GM19240 (cell line): ENCODE data around the gene KLHL34.

Experiments
- DNase-seq: peaks from one replicate; pipeline ENCODE4 v3.0.0; 2011; ENCODE audit warnings: low spot score; ENCODE audit not compliant: insufficient read length

The KLHL34 gene

DNA sequence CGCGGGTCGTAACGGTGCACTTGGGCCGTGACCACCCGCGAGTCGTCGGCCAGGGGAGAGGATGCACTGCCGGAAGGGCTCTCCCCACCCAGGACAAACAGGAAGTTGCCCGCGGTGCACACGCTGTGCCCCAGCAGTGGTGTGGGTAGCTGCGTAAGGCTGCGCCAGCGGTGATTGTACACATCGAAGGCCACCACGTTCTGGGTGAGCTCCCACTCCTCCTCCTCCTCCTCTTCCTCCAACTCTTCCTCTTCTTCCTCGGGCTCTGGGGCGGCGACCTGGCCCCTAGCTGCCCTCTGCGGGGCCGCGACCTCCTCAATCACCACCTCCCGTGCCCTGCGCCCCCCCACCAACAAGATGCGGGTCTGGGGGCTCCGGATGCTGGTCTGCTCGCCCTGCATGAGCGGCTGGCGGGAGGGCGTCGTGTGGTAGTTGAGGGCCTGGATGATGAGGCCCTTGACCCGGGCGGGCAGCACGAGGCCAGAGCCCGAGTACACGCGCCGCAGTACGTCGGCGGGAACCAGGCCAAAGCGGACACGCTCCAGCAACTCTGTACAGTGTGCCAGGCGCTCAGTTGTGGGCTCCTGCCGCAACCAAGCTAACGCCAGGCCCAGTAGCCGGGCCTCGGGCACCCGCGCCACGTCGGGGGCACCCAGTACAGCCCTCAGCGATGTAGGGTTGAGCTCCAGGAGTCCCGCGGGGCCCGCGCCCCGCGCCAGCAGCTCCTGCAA, 1.4 kb downstream of the KLHL34 start:
- DNase-seq, result no peak

DNA sequence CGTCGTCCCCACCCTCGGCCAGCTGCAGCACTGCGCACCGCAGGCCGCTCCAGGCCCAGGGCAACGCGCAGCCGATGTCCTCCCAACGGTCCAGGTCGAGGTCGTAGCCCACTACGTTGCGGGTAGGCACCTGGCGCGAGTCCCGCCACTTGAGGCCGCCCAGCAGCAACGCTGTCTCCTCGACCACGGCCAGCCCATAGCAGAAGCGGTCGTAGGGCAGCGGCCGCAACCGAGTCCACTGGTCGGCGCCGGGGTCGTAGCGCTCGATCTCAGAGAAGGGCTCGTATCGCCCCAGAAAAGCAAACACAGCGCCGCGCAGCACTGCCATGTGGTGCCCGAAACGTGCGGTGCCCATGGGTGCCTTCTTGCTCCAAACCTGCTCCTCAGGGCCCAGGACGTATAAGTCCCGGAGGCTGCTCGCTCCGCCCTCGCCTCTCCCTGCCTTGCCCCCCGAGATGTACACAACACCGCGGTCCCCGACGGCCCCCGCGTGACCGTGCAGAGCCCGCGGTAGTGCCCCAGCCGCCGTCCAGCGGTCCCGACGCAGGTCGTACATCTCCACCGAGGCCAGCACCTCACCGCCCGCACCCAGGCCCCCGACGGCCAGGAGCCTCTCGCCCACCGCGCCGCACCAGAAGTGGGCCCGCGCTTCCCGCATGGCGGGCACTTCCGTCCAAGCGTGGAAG, 2.1 kb downstream of the KLHL34 start:
- DNase-seq, result no peak

GRCh38 chrX:21645886-21646285, 12.2 kb downstream of the KLHL34 start:
- no peak for DNase-seq

DNA sequence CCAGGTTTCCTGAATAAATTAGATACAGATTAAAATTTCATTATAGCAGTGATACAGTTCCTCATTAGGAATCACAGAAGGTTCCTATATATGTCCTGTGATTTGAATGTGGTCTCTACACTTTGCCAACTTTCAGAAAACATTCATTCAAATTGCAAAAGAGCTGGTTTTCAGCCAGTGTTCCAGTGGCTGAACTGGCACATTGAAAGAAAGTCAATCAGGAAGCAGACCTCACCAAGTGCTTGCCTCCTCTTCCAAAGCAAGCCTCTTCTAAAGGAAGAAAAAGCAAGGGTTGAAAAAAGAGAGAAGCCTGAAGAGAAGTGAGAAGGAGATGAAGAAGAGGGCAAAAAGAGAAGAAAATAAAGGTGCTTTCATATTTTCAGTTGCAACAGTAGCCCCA, 12.7 kb downstream of the KLHL34 start:
- no peak for DNase-seq

GRCh38 chrX:21639775-21640174, 18.4 kb downstream of the KLHL34 start:
- no peak for DNase-seq

- no peak for DNase-seq
Measured at GRCh38 chrX:21638311-21638710, 19.8 kb downstream of the KLHL34 start.

- DNase-seq, result no peak
Measured at GRCh38 chrX:21632027-21632426, 26.1 kb downstream of the KLHL34 start.

DNA sequence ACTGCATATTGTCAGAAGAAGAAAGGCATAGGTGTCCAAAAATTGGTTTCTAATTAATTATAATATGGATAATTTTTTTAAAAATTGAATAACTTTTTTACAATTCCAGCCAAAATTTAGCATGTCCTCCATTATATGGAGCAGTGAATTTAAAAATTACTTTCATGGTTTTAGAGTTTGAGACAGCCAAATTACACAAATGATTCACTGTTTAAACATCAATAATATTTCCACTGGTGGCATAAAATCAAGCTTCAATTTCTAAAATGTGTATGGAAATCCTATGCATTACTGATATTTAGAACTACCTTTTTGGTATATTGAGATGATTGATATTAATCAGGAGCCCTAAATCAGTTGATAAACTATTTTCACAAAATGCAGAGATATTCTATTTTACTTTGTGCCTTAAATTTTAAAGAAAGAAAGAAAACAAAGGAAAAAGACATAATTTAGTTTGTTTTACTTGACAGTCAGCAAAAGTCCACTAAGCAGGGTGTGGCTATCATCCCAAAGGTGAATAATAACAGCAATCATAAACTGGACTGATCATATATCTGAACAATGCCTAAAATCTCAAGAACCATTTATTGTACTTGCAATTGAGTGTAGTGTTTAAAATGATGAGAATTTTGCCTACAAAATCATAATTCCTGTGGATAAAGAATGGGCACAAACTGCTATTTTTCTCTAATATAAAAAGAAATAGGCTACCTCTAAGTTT, 34.2 kb downstream of the KLHL34 start:
- DNase-seq, result no peak

DNA sequence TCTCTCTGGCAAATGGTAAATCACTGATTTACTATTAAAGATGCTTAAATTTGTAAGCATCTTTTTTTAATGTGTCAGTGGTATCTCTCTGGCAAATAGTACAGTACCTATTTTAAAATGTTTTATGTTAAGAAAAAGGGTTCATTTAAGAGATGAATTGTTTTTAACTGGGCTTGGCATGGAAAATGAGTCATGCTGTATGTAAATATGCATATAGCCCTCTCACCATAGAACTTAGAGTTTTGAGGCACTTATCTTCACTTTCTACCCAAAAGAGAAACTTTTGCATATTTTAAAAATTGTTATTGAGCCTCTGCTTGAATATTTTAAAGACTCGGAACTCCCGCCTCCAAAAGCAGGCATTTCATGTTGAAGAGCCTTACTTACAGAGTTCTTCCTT, 37.9 kb downstream of the KLHL34 start:
- no peak for DNase-seq

- no peak for DNase-seq
Measured at GRCh38 chrX:21616386-21616785, 41.7 kb downstream of the KLHL34 start.

DNA sequence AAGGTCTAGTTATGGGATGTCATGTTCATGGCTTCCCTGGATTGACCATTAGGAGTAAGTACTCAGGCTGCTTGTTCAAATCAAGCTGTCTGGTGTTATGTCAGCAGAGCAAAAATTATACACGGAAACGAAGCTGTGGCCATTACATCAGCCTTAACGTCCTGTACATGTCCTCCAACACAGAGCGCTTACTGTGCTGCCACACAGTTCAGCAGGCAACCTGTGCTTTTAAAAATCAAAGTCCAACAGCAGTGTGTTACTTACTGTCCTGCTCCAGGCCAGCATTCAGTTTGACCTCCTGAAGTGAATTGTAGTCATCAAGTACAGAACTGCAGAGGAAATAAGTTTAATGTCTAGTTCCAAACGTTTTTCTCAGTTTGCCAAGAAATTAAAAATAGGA, 46.0 kb downstream of the KLHL34 start:
- no peak for DNase-seq

GRCh38 chrX:21610168-21610567, 48.0 kb downstream of the KLHL34 start:
- no peak for DNase-seq

GRCh38 chrX:21606002-21606401, 52.1 kb downstream of the KLHL34 start:
- no peak for DNase-seq
